ENCODE results near the gene OR10H4.
"Not testable (repeated sequence)": the region's sequence is repeated elsewhere in the genome, so short reads cannot be mapped to it uniquely, and the experiment has no call there.

The OR10H4 gene

GRCh38 chr19:15976836-15977689 lies 28.3 kb downstream of the OR10H4 start:
- TF ChIP-seq ZNF274 (IDR thresholded peaks at IDR 0.05; ENCODE audit: low read depth, low read length) = no peak
- no peak overlapping the region for H3K4me3 ChIP-seq (ENCODE audit: low read length)

- TF ChIP-seq ZNF274 (IDR thresholded peaks at IDR 0.05; ENCODE audit: low read depth, low read length) = no peak
Measured at GRCh38 chr19:15977690-15978089, 28.9 kb downstream of the OR10H4 start.

GRCh38 chr19:15979293-15979692 lies 30.5 kb downstream of the OR10H4 start:
- TF ChIP-seq ZNF274 (IDR thresholded peaks at IDR 0.05; ENCODE audit: low read depth, low read length) = no peak
- no peak overlapping the region for H3K4me3 ChIP-seq (ENCODE audit: low read length)

More at GRCh38 chr19:15977690-15978089, 28.9 kb downstream of the OR10H4 start:
- no peak overlapping the region for H3K4me3 ChIP-seq (ENCODE audit: low read length)

DNA sequence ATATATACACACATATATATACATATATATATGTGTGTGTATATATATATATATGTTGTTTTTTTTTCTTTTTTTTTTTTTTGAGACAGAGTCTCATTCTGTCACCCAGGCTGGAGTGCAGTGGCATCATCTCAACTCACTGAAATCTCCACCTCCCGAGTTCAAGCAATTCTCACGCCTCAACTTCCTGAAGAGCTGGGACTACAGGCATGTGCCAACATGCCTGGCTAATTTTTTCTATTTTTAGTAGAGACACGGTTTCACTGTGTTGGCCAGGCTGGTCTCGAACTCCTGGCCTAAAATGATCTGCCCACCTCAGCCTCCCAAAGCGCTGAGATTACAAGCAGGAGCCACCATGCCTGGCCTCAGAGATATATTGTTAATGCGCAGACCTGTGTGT lies 37.0 kb downstream of the OR10H4 start:
- H3K4me3 ChIP-seq (ENCODE audit: low read length) = not testable (repeated sequence)

- TF ChIP-seq ZNF274 (IDR thresholded peaks at IDR 0.05; ENCODE audit: low read depth, low read length) = no peak
- H3K4me3 ChIP-seq (ENCODE audit: low read length) = no peak overlapping the region
Measured at GRCh38 chr19:15986701-15987100, 37.9 kb downstream of the OR10H4 start.

- no peak overlapping the region for H3K4me3 ChIP-seq (ENCODE audit: low read length)
- TF ChIP-seq ZNF274 (IDR thresholded peaks at IDR 0.05; ENCODE audit: low read depth, low read length) = no peak
Measured at GRCh38 chr19:15989889-15990288, 41.1 kb downstream of the OR10H4 start.

DNA sequence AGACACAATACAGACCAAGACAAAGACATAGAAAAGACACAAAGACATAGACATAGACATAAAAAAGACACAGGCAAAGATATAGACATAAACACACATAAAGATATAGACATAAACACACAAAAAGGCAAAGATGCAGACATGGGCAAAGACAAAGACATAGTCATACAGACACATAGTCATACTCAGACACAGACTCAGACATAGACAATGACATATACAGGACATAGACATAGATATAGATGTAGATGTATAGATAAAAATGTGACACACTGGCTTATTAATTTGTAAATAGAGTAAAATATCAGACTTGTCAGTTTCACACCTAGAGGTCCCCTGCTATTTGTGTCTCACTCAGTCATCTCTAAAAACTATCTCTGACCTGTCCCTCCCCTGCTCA lies 42.8 kb downstream of the OR10H4 start:
- no peak overlapping the region for H3K4me3 ChIP-seq (ENCODE audit: low read length)
- TF ChIP-seq ZNF274 (IDR thresholded peaks at IDR 0.05; ENCODE audit: low read depth, low read length) = no peak

DNA sequence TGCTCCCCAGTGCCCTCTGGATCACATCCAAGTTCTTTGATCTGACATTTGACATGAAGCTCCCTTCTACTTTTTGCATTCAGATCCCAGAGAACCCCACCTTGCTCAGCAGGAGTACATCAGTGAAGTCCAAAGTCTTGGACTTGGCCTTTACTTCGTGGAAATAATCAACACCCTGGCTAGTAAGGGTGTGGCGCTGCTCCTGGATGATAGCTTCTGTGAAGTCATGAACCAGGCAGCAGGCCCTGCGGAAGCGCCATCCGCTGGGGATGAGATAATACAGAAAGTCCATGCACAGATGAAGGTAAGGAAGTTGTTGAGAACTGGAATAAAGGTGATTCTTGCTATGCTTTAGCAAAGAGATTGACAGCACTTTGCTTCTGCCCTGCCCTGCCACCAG lies 43.2 kb downstream of the OR10H4 start:
- H3K4me3 ChIP-seq (ENCODE audit: low read length) = no peak overlapping the region
- no peak for TF ChIP-seq ZNF274 (IDR thresholded peaks at IDR 0.05; ENCODE audit: low read depth, low read length)

- H3K4me3 ChIP-seq (ENCODE audit: low read length) = no peak overlapping the region
- no peak for TF ChIP-seq ZNF274 (IDR thresholded peaks at IDR 0.05; ENCODE audit: low read depth, low read length)
Measured at GRCh38 chr19:15995536-15995935, 46.7 kb downstream of the OR10H4 start.

DNA sequence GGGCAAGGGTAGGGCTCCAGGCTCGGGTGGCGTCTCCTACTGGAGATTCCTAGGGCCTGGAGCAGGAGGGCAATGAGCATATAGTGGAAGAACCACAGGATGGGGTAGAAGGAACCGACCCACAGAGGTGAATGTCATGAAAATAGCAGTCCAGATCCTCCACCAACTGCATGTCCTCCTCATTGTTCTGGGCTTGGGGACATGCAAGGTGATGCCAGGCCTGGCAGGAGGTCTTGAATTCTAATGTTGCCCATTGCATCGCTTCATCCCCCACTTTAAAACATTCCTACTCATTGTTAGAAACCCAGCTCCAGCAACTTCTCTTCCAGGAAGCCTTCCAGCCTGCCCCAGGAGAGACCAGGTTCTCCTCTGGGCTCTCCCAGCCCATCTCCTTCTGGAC lies 49.4 kb downstream of the OR10H4 start:
- TF ChIP-seq ZNF274 (IDR thresholded peaks at IDR 0.05; ENCODE audit: low read depth, low read length) = no peak
- no peak overlapping the region for H3K4me3 ChIP-seq (ENCODE audit: low read length)

Data from GM08714 (cell line).